ENCODE measurements around the gene PRPS2. TPM values are rescaled to one million over a fixed set of nuclear protein-coding genes. Genes with fewer than 3 reads are reported as not detected.

The PRPS2 gene
- polyA plus RNA-seq, 3 donors: 8.2 to 19.6 (median 17.3) TPM

DNA sequence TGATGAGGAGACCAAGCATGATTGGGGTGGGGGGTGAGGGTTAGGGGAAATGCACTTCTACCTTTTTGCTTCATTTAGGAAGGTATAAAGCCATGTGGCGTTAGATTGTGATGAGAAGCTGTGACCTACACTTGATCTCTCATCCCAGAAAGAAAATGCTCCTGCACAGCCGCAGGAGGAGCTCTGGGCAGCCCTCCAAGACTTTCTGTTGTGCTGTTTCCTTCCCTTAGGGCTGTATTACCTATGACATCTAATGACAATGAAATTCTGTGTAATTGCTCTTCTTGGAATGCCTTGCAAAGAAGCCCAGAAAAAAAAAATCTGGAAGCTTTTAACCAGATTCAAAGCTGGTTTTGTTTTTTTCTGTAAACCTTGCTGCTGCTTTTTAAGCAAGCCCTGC, 13.4 kb downstream of the PRPS2 start:
- Histone ChIP-seq H3K79me2 (ENCODE audit: insufficient read depth, low read length) (no peaks in the 10 kb centered on the region), H3K27me3 (ENCODE audit: control insufficient read depth in 2 of 2, insufficient read depth in 2 of 2, low read length in 2 of 2) (no peaks in the 10 kb centered on the region), H3K9me3 (replicated peaks in 1 of 2; ENCODE audit: control insufficient read depth in 1 of 2, insufficient read depth in 1 of 2, low read length in 2 of 2) (no peaks in the 10 kb centered on the region), H3K4me1 (ENCODE audit: control insufficient read depth in 1 of 2, insufficient read depth in 2 of 2, low read length in 2 of 2) (peaks cover 5 to 7% of the 10 kb centered on the region in 2 donors), H3K9ac (ENCODE audit: insufficient read depth, low read length, poor library complexity, severe bottlenecking) (no peak overlapping the region), H2AFZ (ENCODE audit: insufficient read depth, low read depth, low read length, poor library complexity, severe bottlenecking) (no peak overlapping the region), H3K36me3 (replicated peaks in 1 of 2; ENCODE audit: control insufficient read depth in 1 of 2, insufficient read depth in 2 of 2, low read length in 2 of 2) (peaks cover 18 to 38% of the 10 kb centered on the region in 2 donors), H3K27ac (ENCODE audit: low read depth in 1 of 2, low read length in 2 of 2) (no peak overlapping the region), H3K4me3 (replicated peaks in 1 of 3; ENCODE audit: low read depth in 2 of 3, low read length in 3 of 3) (no peak overlapping the region), H3K4me2 (replicated peaks; ENCODE audit: extremely low read depth, low read length, poor library complexity, severe bottlenecking) (no peak overlapping the region), H4K20me1 (ENCODE audit: insufficient read depth, low read length) (no peaks in the 10 kb centered on the region)
- Mint-ChIP-seq H3K27ac (no peak overlapping the region), H3K4me1 (peaks cover 12% of the 10 kb centered on the region), H3K36me3 (peaks cover 34% of the 10 kb centered on the region in 2 donors), H3K9me3 (peaks cover 0 to 3% (median 0%) of the 10 kb centered on the region in 7 donors), H3K4me3 (no peak overlapping the region), H3K27me3 (ENCODE audit: low read depth in 3 of 3) (peaks cover 0 to 18% (median 0%) of the 10 kb centered on the region in 3 donors)
- TF ChIP-seq, protein P1, sequence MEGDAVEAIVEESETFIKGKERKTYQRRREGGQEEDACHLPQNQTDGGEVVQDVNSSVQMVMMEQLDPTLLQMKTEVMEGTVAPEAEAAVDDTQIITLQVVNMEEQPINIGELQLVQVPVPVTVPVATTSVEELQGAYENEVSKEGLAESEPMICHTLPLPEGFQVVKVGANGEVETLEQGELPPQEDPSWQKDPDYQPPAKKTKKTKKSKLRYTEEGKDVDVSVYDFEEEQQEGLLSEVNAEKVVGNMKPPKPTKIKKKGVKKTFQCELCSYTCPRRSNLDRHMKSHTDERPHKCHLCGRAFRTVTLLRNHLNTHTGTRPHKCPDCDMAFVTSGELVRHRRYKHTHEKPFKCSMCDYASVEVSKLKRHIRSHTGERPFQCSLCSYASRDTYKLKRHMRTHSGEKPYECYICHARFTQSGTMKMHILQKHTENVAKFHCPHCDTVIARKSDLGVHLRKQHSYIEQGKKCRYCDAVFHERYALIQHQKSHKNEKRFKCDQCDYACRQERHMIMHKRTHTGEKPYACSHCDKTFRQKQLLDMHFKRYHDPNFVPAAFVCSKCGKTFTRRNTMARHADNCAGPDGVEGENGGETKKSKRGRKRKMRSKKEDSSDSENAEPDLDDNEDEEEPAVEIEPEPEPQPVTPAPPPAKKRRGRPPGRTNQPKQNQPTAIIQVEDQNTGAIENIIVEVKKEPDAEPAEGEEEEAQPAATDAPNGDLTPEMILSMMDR (IDR thresholded peaks at IDR 0.05): no peak
- WGBS (ENCODE audit: insufficient coverage): no CpG with 5 or more reads among the region's 2 CpGs
- intact Hi-C loops (cut with micrococcal nuclease): no loop called here
- no peak for DNase-seq

DNA sequence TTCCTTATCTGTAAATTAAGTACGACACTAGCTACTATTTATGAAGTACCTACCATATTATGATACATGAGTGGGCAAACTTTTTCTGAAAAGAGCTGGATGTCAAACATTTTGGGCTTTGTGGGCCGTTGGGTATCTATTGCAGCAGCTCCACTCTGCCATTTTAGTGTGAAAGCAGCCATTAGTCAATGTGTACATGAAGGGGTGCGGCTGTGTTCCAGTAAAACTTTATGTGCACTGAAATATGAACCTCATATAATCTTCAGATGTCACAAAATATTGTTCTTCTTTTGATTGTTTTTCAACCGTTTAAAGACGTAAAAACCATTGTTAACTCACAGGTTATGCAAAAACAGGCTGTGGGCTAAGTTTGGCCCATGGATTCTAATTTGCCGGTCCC, 14.1 kb downstream of the PRPS2 start:
- H3K4me1 Mint-ChIP-seq: peaks cover 12% of the 10 kb centered on the region
- Histone ChIP-seq H3K27me3 (ENCODE audit: control insufficient read depth in 2 of 2, insufficient read depth in 2 of 2, low read length in 2 of 2) (peaks cover 0 to 2% of the 10 kb centered on the region in 2 donors), H4K20me1 (ENCODE audit: insufficient read depth, low read length) (no peaks in the 10 kb centered on the region), H3K4me1 (ENCODE audit: control insufficient read depth in 1 of 2, insufficient read depth in 2 of 2, low read length in 2 of 2) (peaks cover 5 to 7% of the 10 kb centered on the region in 2 donors), H3K27ac (ENCODE audit: low read depth in 1 of 2, low read length in 2 of 2) (no peak overlapping the region), H3K36me3 (replicated peaks in 1 of 2; ENCODE audit: control insufficient read depth in 1 of 2, insufficient read depth in 2 of 2, low read length in 2 of 2) (peaks cover 20 to 36% of the 10 kb centered on the region in 2 donors), H3K4me2 (replicated peaks; ENCODE audit: extremely low read depth, low read length, poor library complexity, severe bottlenecking) (no peak overlapping the region), H3K79me2 (ENCODE audit: insufficient read depth, low read length) (no peaks in the 10 kb centered on the region), H3K4me3 (replicated peaks in 1 of 3; ENCODE audit: low read depth in 2 of 3, low read length in 3 of 3) (no peak overlapping the region), H3K9ac (ENCODE audit: insufficient read depth, low read length, poor library complexity, severe bottlenecking) (no peak overlapping the region), H3K9me3 (replicated peaks in 1 of 2; ENCODE audit: control insufficient read depth in 1 of 2, insufficient read depth in 1 of 2, low read length in 2 of 2) (no peaks in the 10 kb centered on the region), H2AFZ (ENCODE audit: insufficient read depth, low read depth, low read length, poor library complexity, severe bottlenecking) (no peak overlapping the region)
- 100% methylated on average over 2 of the region's 6 CpGs for WGBS (ENCODE audit: insufficient coverage)
- H3K36me3 Mint-ChIP-seq: peaks cover 29 to 32% of the 10 kb centered on the region in 2 donors
- H3K4me3 Mint-ChIP-seq: no peak overlapping the region
- H3K9me3 Mint-ChIP-seq: peaks cover 0 to 3% (median 0%) of the 10 kb centered on the region in 7 donors
- no peak overlapping the region for H3K27ac Mint-ChIP-seq
- intact Hi-C loops (cut with micrococcal nuclease): no loop called here
- TF ChIP-seq, protein P1 (IDR thresholded peaks at IDR 0.05): no peak
- peaks cover 0 to 15% (median 0%) of the 10 kb centered on the region in 3 donors for H3K27me3 Mint-ChIP-seq (ENCODE audit: low read depth in 3 of 3)
- no peak for DNase-seq
